Activated T-helper 2 cell treated with anti-CD3 and anti-CD28 coated beads, Interferon-gamma antibody, Interleukin-2, Interleukin-4, amounts not matched to agents 10 μg/mL and 5 μg/mL and 100 μg/mL, durations not matched to agents 14 hours and 24 hours and 36 hours (primary cell): ENCODE results near the gene THRA. TPM values are rescaled to one million over a fixed set of nuclear protein-coding genes. Genes with fewer than 3 reads are reported as not detected.
A peak's percentile ranks its signal among the peaks of the same experiment; 100 is the strongest.

Source experiments
- DNase-seq: peaks from one replicate; pipeline ENCODE4 v3.0.0; 2021; ENCODE audit warnings: low spot score
- H3K27ac Mint-ChIP-seq: one replicate; pipeline ENCODE4 v1.8.0; 2021; ENCODE audit warnings: mixed read lengths
- H3K27me3 Mint-ChIP-seq: one replicate; pipeline ENCODE4 v1.8.0; 2021; ENCODE audit warnings: low read depth, mixed read lengths
- H3K36me3 Mint-ChIP-seq: one replicate; pipeline ENCODE4 v1.8.0; 2021; ENCODE audit warnings: low read depth, mixed read lengths
- H3K4me1 Mint-ChIP-seq: one replicate; pipeline ENCODE4 v1.8.0; 2021; ENCODE audit warnings: low read depth, mixed read lengths
- H3K4me3 Mint-ChIP-seq: one replicate; pipeline ENCODE4 v1.8.0; 2021; ENCODE audit warnings: low read depth, mild to moderate bottlenecking, moderate library complexity, mixed read lengths
- H3K9me3 Mint-ChIP-seq: one replicate; pipeline ENCODE4 v1.8.0; 2021; ENCODE audit warnings: mixed read lengths
- intact Hi-C: fragments of 100-400 bp; cut with micrococcal nuclease; formaldehyde crosslinking; loops from one replicate; pipeline ENCODE4 v1.15.1; 2023
- total RNA-seq: library from RNA; stranded (reverse); gene quantifications from 2 replicates; pipeline ENCODE4 v1.2.3, GENCODE V29; 2022

The THRA gene
- total RNA-seq, 1 donor from 2014 or later, result 5.6 TPM

GRCh38 chr17:40022497-40022896 is 40.3 kb upstream of the THRA start:
- Mint-ChIP-seq H3K9me3 (no peaks in the 10 kb centered on the region), H3K27ac (no peak overlapping the region), H3K27me3 (no peaks in the 10 kb centered on the region), H3K4me1 (peaks cover 15% of the 10 kb centered on the region), H3K36me3 (peaks cover 53% of the 10 kb centered on the region), H3K4me3 (no peak overlapping the region)
- intact Hi-C loops, result no loop called here
- DNase-seq, result no peak

GRCh38 chr17:40022961-40023541 is 39.7 kb upstream of the THRA start:
- H3K36me3 Mint-ChIP-seq, result peaks cover 53% of the 10 kb centered on the region

GRCh38 chr17:40023590-40024292 is 39.0 kb upstream of the THRA start:
- Mint-ChIP-seq H3K36me3 (peaks cover 57% of the 10 kb centered on the region), H3K9me3 (no peaks in the 10 kb centered on the region), H3K4me1 (peaks cover 15% of the 10 kb centered on the region), H3K4me3 (no peak overlapping the region), H3K27ac (no peak overlapping the region), H3K27me3 (no peaks in the 10 kb centered on the region)
- no peak for DNase-seq
- intact Hi-C loops, result no loop called here

More at GRCh38 chr17:40022961-40023541, 39.7 kb upstream of the THRA start:
- DNase-seq, result no peak
- H3K4me1 Mint-ChIP-seq, result peaks cover 15% of the 10 kb centered on the region
- H3K27ac Mint-ChIP-seq, result no peak overlapping the region
- H3K27me3 Mint-ChIP-seq, result no peaks in the 10 kb centered on the region
- H3K4me3 Mint-ChIP-seq, result no peak overlapping the region
- intact Hi-C loops, result no loop called here
- no peaks in the 10 kb centered on the region for H3K9me3 Mint-ChIP-seq

- H3K36me3 Mint-ChIP-seq, result peaks cover 61% of the 10 kb centered on the region
- H3K9me3 Mint-ChIP-seq, result no peaks in the 10 kb centered on the region
- H3K27me3 Mint-ChIP-seq, result no peaks in the 10 kb centered on the region
- no peak overlapping the region for H3K4me3 Mint-ChIP-seq
- DNase-seq, result no peak
- no peak overlapping the region for H3K27ac Mint-ChIP-seq
- peaks cover 15% of the 10 kb centered on the region for H3K4me1 Mint-ChIP-seq
- intact Hi-C loops, result no loop called here
These were observed 37.9 kb upstream of the THRA start for GRCh38 chr17:40024901-40025300.

- intact Hi-C loops, result no loop called here
- Mint-ChIP-seq H3K27ac (no peak overlapping the region), H3K27me3 (no peaks in the 10 kb centered on the region), H3K9me3 (no peaks in the 10 kb centered on the region), H3K4me3 (no peak overlapping the region), H3K36me3 (peaks cover 59% of the 10 kb centered on the region), H3K4me1 (peaks cover 15% of the 10 kb centered on the region)
- DNase-seq, result no peak
These were observed 37.2 kb upstream of the THRA start for GRCh38 chr17:40025559-40025958.

- no peaks in the 10 kb centered on the region for H3K27me3 Mint-ChIP-seq
- peaks cover 15% of the 10 kb centered on the region for H3K4me1 Mint-ChIP-seq
- DNase-seq, result peak; percentile 18
- peaks cover 59% of the 10 kb centered on the region for H3K36me3 Mint-ChIP-seq
- H3K4me3 Mint-ChIP-seq, result no peak overlapping the region
- peak overlapping the region; percentile 5 for H3K27ac Mint-ChIP-seq
- no peaks in the 10 kb centered on the region for H3K9me3 Mint-ChIP-seq
- intact Hi-C loops, result loop anchor here (2.0 kb wide), 1 partner anchor 43 kb away; no protein-coding TSS in a partner anchor
These were observed 36.6 kb upstream of the THRA start for GRCh38 chr17:40025991-40026815.

- Mint-ChIP-seq H3K36me3 (peaks cover 60% of the 10 kb centered on the region), H3K27me3 (no peaks in the 10 kb centered on the region), H3K27ac (no peak overlapping the region), H3K4me1 (peaks cover 15% of the 10 kb centered on the region), H3K4me3 (no peak overlapping the region), H3K9me3 (no peaks in the 10 kb centered on the region)
- peak; percentile 61 for DNase-seq
- intact Hi-C loops, result loop anchor here (2.0 kb wide), 1 partner anchor 42 kb away; no protein-coding TSS in a partner anchor
These were observed 35.8 kb upstream of the THRA start for GRCh38 chr17:40026816-40027613.

GRCh38 chr17:40027614-40028012 is 35.2 kb upstream of the THRA start:
- intact Hi-C loops, result loop anchor here (2.0 kb wide), 1 partner anchor 41 kb away; no protein-coding TSS in a partner anchor
- H3K9me3 Mint-ChIP-seq, result no peaks in the 10 kb centered on the region
- no peak overlapping the region for H3K27ac Mint-ChIP-seq
- H3K27me3 Mint-ChIP-seq, result no peaks in the 10 kb centered on the region
- H3K36me3 Mint-ChIP-seq, result peaks cover 63% of the 10 kb centered on the region
- no peak for DNase-seq
- H3K4me1 Mint-ChIP-seq, result peaks cover 15% of the 10 kb centered on the region
- no peak overlapping the region for H3K4me3 Mint-ChIP-seq

- Mint-ChIP-seq H3K4me3 (no peak overlapping the region), H3K27ac (no peak overlapping the region), H3K9me3 (no peaks in the 10 kb centered on the region), H3K27me3 (no peaks in the 10 kb centered on the region), H3K4me1 (peaks cover 15% of the 10 kb centered on the region), H3K36me3 (peaks cover 64% of the 10 kb centered on the region)
- no peak for DNase-seq
- intact Hi-C loops, result no loop called here
These were observed 34.2 kb upstream of the THRA start for GRCh38 chr17:40028595-40028994.

- H3K4me3 Mint-ChIP-seq, result no peak overlapping the region
- intact Hi-C loops, result no loop called here
- H3K36me3 Mint-ChIP-seq, result peaks cover 52% of the 10 kb centered on the region
- H3K9me3 Mint-ChIP-seq, result no peaks in the 10 kb centered on the region
- no peaks in the 10 kb centered on the region for H3K27me3 Mint-ChIP-seq
- H3K4me1 Mint-ChIP-seq, result peaks cover 5% of the 10 kb centered on the region
- H3K27ac Mint-ChIP-seq, result no peak overlapping the region
- DNase-seq, result no peak
These were observed 31.1 kb upstream of the THRA start for GRCh38 chr17:40031706-40032105.

- Mint-ChIP-seq H3K4me3 (no peak overlapping the region), H3K9me3 (no peaks in the 10 kb centered on the region), H3K4me1 (no peaks in the 10 kb centered on the region), H3K27me3 (no peaks in the 10 kb centered on the region), H3K27ac (no peak overlapping the region), H3K36me3 (peaks cover 47% of the 10 kb centered on the region)
- no peak for DNase-seq
- intact Hi-C loops, result no loop called here
These were observed 30.1 kb upstream of the THRA start for GRCh38 chr17:40032322-40033320.
